ENCODE data around the gene NCOA4.
"Not testable (repeated sequence)": the region's sequence is repeated elsewhere in the genome, so short reads cannot be mapped to it uniquely, and the experiment has no call there.

The NCOA4 gene

GRCh38 chr10:45985590-45985989 is 44.8 kb downstream of the NCOA4 start:
- not testable (repeated sequence) for DNase-seq (ENCODE audit: low read depth in 1 of 2, low spot score in 1 of 2)

- DNase-seq (ENCODE audit: low read depth in 1 of 2, low spot score in 1 of 2) = not testable (repeated sequence)
Observed at GRCh38 chr10:45984473-45984872, 46.0 kb downstream of the NCOA4 start.

GRCh38 chr10:45983538-45984186 is 46.8 kb downstream of the NCOA4 start:
- not testable (repeated sequence) for DNase-seq (ENCODE audit: low read depth in 1 of 2, low spot score in 1 of 2)

GRCh38 chr10:45981367-45981766 is 49.1 kb downstream of the NCOA4 start:
- DNase-seq (ENCODE audit: low read depth in 1 of 2, low spot score in 1 of 2) = not testable (repeated sequence)

- DNase-seq (ENCODE audit: low read depth in 1 of 2, low spot score in 1 of 2) = not testable (repeated sequence)
Observed at GRCh38 chr10:45978554-45978953, 51.9 kb downstream of the NCOA4 start.

GRCh38 chr10:45974041-45974440 is 56.4 kb downstream of the NCOA4 start:
- not testable (repeated sequence) for DNase-seq (ENCODE audit: low read depth in 1 of 2, low spot score in 1 of 2)

- not testable (repeated sequence) for DNase-seq (ENCODE audit: low read depth in 1 of 2, low spot score in 1 of 2)
Observed at GRCh38 chr10:45972813-45973169, 57.6 kb downstream of the NCOA4 start.

GRCh38 chr10:45972106-45972812 is 58.2 kb downstream of the NCOA4 start, which contains the start of gene TIMM23:
Gene TIMM23, plus strand, starts transcription at chr10:45972489. Its CDS starts 136 bp downstream, at chr10:45972625.
- peak; percentile 74 to 82 for DNase-seq (ENCODE audit: low read depth in 1 of 2, low spot score in 1 of 2)

GRCh38 chr10:45971742-45972105 is 58.7 kb downstream of the NCOA4 start:
- not testable (repeated sequence) for DNase-seq (ENCODE audit: low read depth in 1 of 2, low spot score in 1 of 2)

GRCh38 chr10:45971019-45971418 is 59.4 kb downstream of the NCOA4 start:
- not testable (repeated sequence) for DNase-seq (ENCODE audit: low read depth in 1 of 2, low spot score in 1 of 2)

GRCh38 chr10:45962686-45963452 is 67.6 kb downstream of the NCOA4 start:
- not testable (repeated sequence) for DNase-seq (ENCODE audit: low read depth in 1 of 2, low spot score in 1 of 2)

GRCh38 chr10:45957928-45958327 is 72.5 kb downstream of the NCOA4 start:
- DNase-seq (ENCODE audit: low read depth in 1 of 2, low spot score in 1 of 2) = not testable (repeated sequence)

- DNase-seq (ENCODE audit: low read depth in 1 of 2, low spot score in 1 of 2) = not testable (repeated sequence)
Observed at GRCh38 chr10:45956634-45957033, 73.8 kb downstream of the NCOA4 start.
